ENCODE measurements around the gene DAB1. TPM values are rescaled to one million over a fixed set of nuclear protein-coding genes. Genes with fewer than 3 reads are reported as not detected.

The DAB1 gene
- total RNA-seq, 1 experiment from 2014 or later = not detected

- Histone ChIP-seq H3K27me3 (ENCODE audit: insufficient read depth, low read length) (0 out of 2 replicates have a peak, but pooled peaks cover 4% of the 10 kb centered on the region), H3K9me3 (ENCODE audit: control insufficient read depth in 1 of 2, insufficient read depth in 1 of 2, low read depth in 1 of 2, low read length in 2 of 2) (no peaks in the 10 kb centered on the region), H3K27ac (ENCODE audit: low read depth, low read length) (no peak overlapping the region), H2AFZ (ENCODE audit: low read depth, low read length, poor library complexity, severe bottlenecking) (no peak overlapping the region), H3K4me1 (ENCODE audit: control insufficient read depth in 1 of 2, insufficient read depth in 2 of 2, low read length in 2 of 2) (no peaks in the 10 kb centered on the region), H3K79me2 (ENCODE audit: insufficient read depth, low read length) (no peaks in the 10 kb centered on the region), H3K36me3 (ENCODE audit: control insufficient read depth in 1 of 2, insufficient read depth in 2 of 2, low read length in 2 of 2) (no peaks in the 10 kb centered on the region), H3K9ac (ENCODE audit: low read length) (no peak overlapping the region), H3K4me2 (ENCODE audit: low read length) (no peak overlapping the region), H3K4me3 (replicated peaks in 1 of 2; ENCODE audit: low read depth in 1 of 2, low read length in 2 of 2) (no peak overlapping the region), H3K9me2 (ENCODE audit: insufficient read depth) (no peaks in the 10 kb centered on the region), H4K20me1 (ENCODE audit: insufficient read depth) (no peaks in the 10 kb centered on the region)
- RAD21 ChIA-PET (ENCODE audit: low non-redundant PET in 1 of 2, low total read pairs in 2 of 2, uncharacterized antibody in 2 of 2, unreplicated experiment in 2 of 2) = no interaction called here
- no TSS peak for BruUV-seq (replicated peaks)
- intact Hi-C loops (cut with micrococcal nuclease) = no loop called here
- DNase-seq (ENCODE audit: low read depth, low spot score) (no peak), ATAC-seq (no peak)
- CTCF ChIA-PET = no interaction called here
- POLR2A ChIA-PET = no interaction called here
- TF ChIP-seq EGR1 (IDR thresholded peaks at IDR 0.05; ENCODE audit: low read depth) (no peak), POLR2A (IDR thresholded peaks at IDR 0.05; ENCODE audit: borderline replicate concordance, extremely low read depth, insufficient read depth, insufficient read length) (no peak), SRF (IDR thresholded peaks at IDR 0.05; ENCODE audit: low read depth) (no peak), ZFX (IDR thresholded peaks at IDR 0.05) (no peak)
- TF ChIP-seq, protein P1, sequence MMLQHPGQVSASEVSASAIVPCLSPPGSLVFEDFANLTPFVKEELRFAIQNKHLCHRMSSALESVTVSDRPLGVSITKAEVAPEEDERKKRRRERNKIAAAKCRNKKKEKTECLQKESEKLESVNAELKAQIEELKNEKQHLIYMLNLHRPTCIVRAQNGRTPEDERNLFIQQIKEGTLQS (IDR thresholded peaks at IDR 0.05) = no peak
Measured at GRCh38 chr1:57118948-57119603, 304.8 kb downstream of the DAB1 start.

- ATAC-seq = no peak
- intact Hi-C loops (cut with micrococcal nuclease) = no loop called here
- DNase-seq (ENCODE audit: low read depth, low spot score) = no peak
- ChIA-PET POLR2A (no interaction called here), CTCF (no interaction called here), RAD21 (ENCODE audit: low non-redundant PET in 1 of 2, low total read pairs in 2 of 2, uncharacterized antibody in 2 of 2, unreplicated experiment in 2 of 2) (no interaction called here)
- TF ChIP-seq FOSL1 (IDR thresholded peaks at IDR 0.05; ENCODE audit: low read depth) = no peak
- no peak for TF ChIP-seq EZH2phosphoT487 (IDR thresholded peaks at IDR 0.05; ENCODE audit: borderline replicate concordance)
- TF ChIP-seq EGR1 (IDR thresholded peaks at IDR 0.05; ENCODE audit: low read depth) = no peak
- Histone ChIP-seq H3K4me2 (ENCODE audit: low read length) (no peak overlapping the region), H3K36me3 (ENCODE audit: control insufficient read depth in 1 of 2, insufficient read depth in 2 of 2, low read length in 2 of 2) (no peaks in the 10 kb centered on the region), H3K9me2 (ENCODE audit: insufficient read depth) (no peaks in the 10 kb centered on the region), H3K9me3 (ENCODE audit: control insufficient read depth in 1 of 2, insufficient read depth in 1 of 2, low read depth in 1 of 2, low read length in 2 of 2) (no peaks in the 10 kb centered on the region), H3K9ac (ENCODE audit: low read length) (no peak overlapping the region), H4K20me1 (ENCODE audit: insufficient read depth) (no peaks in the 10 kb centered on the region), H2AFZ (ENCODE audit: low read depth, low read length, poor library complexity, severe bottlenecking) (no peak overlapping the region), H3K79me2 (ENCODE audit: insufficient read depth, low read length) (no peaks in the 10 kb centered on the region), H3K4me3 (replicated peaks in 1 of 2; ENCODE audit: low read depth in 1 of 2, low read length in 2 of 2) (no peak overlapping the region), H3K27ac (ENCODE audit: low read depth, low read length) (no peak overlapping the region), H3K4me1 (ENCODE audit: control insufficient read depth in 1 of 2, insufficient read depth in 2 of 2, low read length in 2 of 2) (no peaks in the 10 kb centered on the region), H3K27me3 (ENCODE audit: insufficient read depth, low read length) (0 out of 2 replicates have a peak, but pooled peaks cover 4% of the 10 kb centered on the region)
- no TSS peak for BruUV-seq (replicated peaks)
Measured at GRCh38 chr1:57117753-57118152, 306.1 kb downstream of the DAB1 start.

All from HCT116 (cell line).